Endothelial cell of umbilical vein (primary cell): ENCODE measurements around the gene CDK5RAP2. TPM values are rescaled to one million over a fixed set of nuclear protein-coding genes. Genes with fewer than 3 reads are reported as not detected.

Source experiments
- BruUV-seq: library from RNA; stranded (reverse); fragments of 400-500 nt; replicated peaks from 2 replicates; lab custom pipeline; 2021; lab: Mats Ljungman, UMichigan
- CTCF ChIA-PET: fragments of 300-600, 350-600 bp; sonication (Branson Sonifier 250); formaldehyde crosslinking; loops from one replicate; lab custom pipeline; 2021; ENCODE audit warnings: antibody characterized with exemption, inconsistent platforms; lab: Charles Lee
- POLR2A ChIA-PET: fragments of 300-600, 350-600 bp; sonication (Branson Sonifier 250); formaldehyde crosslinking; loops from one replicate; lab custom pipeline; 2021; ENCODE audit warnings: antibody characterized with exemption, inconsistent platforms; lab: Charles Lee
- DNase-seq: peaks from one replicate; pipeline ENCODE4 v3.0.0-alpha.2; 2011; ENCODE audit warnings: low read depth, low spot score
- FAIRE-seq: peaks from 2 replicates; lab custom pipeline; 2011; peaks lifted over from hg19 to GRCh38; lab: Jason Lieb, UNC
- H2AFZ ChIP-seq: 2 replicates; pipeline ENCODE4 v1.6.0; 2012; ENCODE audit warnings: low read depth, low read length, control low read depth, inconsistent platforms
- H3K27ac ChIP-seq: 2 replicates; pipeline ENCODE4 v1.5.1; 2011; ENCODE audit warnings: low read depth, mild to moderate bottlenecking, control low read depth, low read length, moderate library complexity; ENCODE audit not compliant: insufficient read depth
- H3K27me3 ChIP-seq, 2 experiments: 2 replicates each; pipeline versions ENCODE4 v1.6.0 to v1.6.1; 2011; ENCODE audit warnings: low read length in 2 of 2, mixed read lengths in 1 of 2; ENCODE audit not compliant: control insufficient read depth in 2 of 2, insufficient read depth in 2 of 2
- H3K36me3 ChIP-seq, 2 experiments: 2 replicates in 1 of 2; 3 replicates in 1 of 2; pipeline ENCODE4 v1.5.1; 2011; ENCODE audit warnings: low read length in 2 of 2, mild to moderate bottlenecking in 1 of 2, moderate library complexity in 1 of 2; ENCODE audit not compliant: control insufficient read depth in 2 of 2, insufficient read depth in 2 of 2; ENCODE audit errors: extremely low read depth in 1 of 2
- H3K4me1 ChIP-seq: 3 replicates; pipeline ENCODE4 v1.5.1; 2011; ENCODE audit warnings: mild to moderate bottlenecking, low read length; ENCODE audit not compliant: control insufficient read depth, insufficient read depth; ENCODE audit errors: extremely low read depth
- H3K4me2 ChIP-seq: 2 replicates; pipeline ENCODE4 v1.6.1; 2011; ENCODE audit warnings: low read length, control low read depth, mixed read lengths; ENCODE audit not compliant: insufficient read depth
- H3K4me3 ChIP-seq, 3 experiments: fragments of 200-600 bp in 1 of 3; sonication (generic), shearing (Covaris generic) in 1 of 3; replicated peaks in 1 of 3; 2 replicates each; pipeline ENCODE4 v1.5.1; 2011 to 2016; ENCODE audit warnings: control low read depth in 3 of 3, low read length in 3 of 3, mild to moderate bottlenecking in 2 of 3, inconsistent platforms in 1 of 3, low read depth in 1 of 3, moderate library complexity in 1 of 3; ENCODE audit not compliant: insufficient read depth in 1 of 3
- H3K79me2 ChIP-seq: 2 replicates; pipeline ENCODE4 v1.6.0; 2012; ENCODE audit warnings: low read length, inconsistent platforms; ENCODE audit not compliant: control insufficient read depth, insufficient read depth
- H3K9ac ChIP-seq: replicated peaks from 2 replicates; pipeline ENCODE3; 2011; ENCODE audit warnings: low read length, control low read depth; ENCODE audit not compliant: insufficient read depth; ENCODE audit errors: extremely low read depth
- H3K9me1 ChIP-seq: replicated peaks from 3 replicates; pipeline ENCODE4 v1.6.0; 2011; ENCODE audit warnings: mild to moderate bottlenecking, low read length; ENCODE audit not compliant: control insufficient read depth, insufficient read depth; ENCODE audit errors: extremely low read depth
- H3K9me3 ChIP-seq: replicated peaks from 2 replicates; pipeline ENCODE4 v1.5.1; 2012; ENCODE audit warnings: low read length, inconsistent platforms; ENCODE audit not compliant: control insufficient read depth, insufficient read depth
- H4K20me1 ChIP-seq: replicated peaks from 2 replicates; pipeline ENCODE3; 2011; ENCODE audit warnings: mild to moderate bottlenecking, low read length; ENCODE audit not compliant: control insufficient read depth, insufficient read depth; ENCODE audit errors: extremely low read depth
- CTCF ChIP-seq, 2 donors: IDR thresholded peaks; 1 replicate in 1 of 2; 2 replicates in 1 of 2; pipeline ENCODE4 v1.5.1; 2011; ENCODE audit warnings: low read length in 2 of 2, mild to moderate bottlenecking in 2 of 2, moderate library complexity in 2 of 2, control low read depth in 1 of 2, inconsistent platforms in 1 of 2, low read depth in 1 of 2; ENCODE audit not compliant: insufficient read depth in 1 of 2; ENCODE audit errors: extremely low read depth in 1 of 2
- EZH2 ChIP-seq: IDR thresholded peaks from 2 replicates; pipeline ENCODE4 v1.6.1; 2012; ENCODE audit warnings: borderline replicate concordance, low read depth, mild to moderate bottlenecking, moderate library complexity, low read length, inconsistent platforms; ENCODE audit not compliant: severe bottlenecking
- GATA2 ChIP-seq: IDR thresholded peaks from 2 replicates; pipeline ENCODE4 v1.7.0; 2011; ENCODE audit warnings: low read depth, mild to moderate bottlenecking, moderate library complexity, mixed read lengths, low read length; ENCODE audit not compliant: insufficient read length, insufficient read depth
- JUN ChIP-seq: IDR thresholded peaks from 2 replicates; pipeline ENCODE4 v1.6.1; 2011; ENCODE audit warnings: borderline replicate concordance, low read depth; ENCODE audit not compliant: insufficient read length, insufficient read depth
- MAX ChIP-seq: IDR thresholded peaks from 2 replicates; pipeline ENCODE4 v1.6.1; 2011; ENCODE audit not compliant: insufficient read depth, insufficient read length
- POLR2A ChIP-seq: IDR thresholded peaks from 2 replicates; pipeline ENCODE4 v1.6.1; 2012; ENCODE audit warnings: low read depth, mild to moderate bottlenecking, control low read depth, low read length
- POLR2AphosphoS5 ChIP-seq: IDR thresholded peaks from 2 replicates; pipeline ENCODE4 v1.6.1; 2012; ENCODE audit warnings: low read depth, mild to moderate bottlenecking, control low read depth, low read length, moderate library complexity; ENCODE audit not compliant: insufficient read depth
- dilution Hi-C: fragments of 300-500 bp; cut with MboI; formaldehyde crosslinking; loops from one replicate; pipeline ENCODE4 v1.15.0; 2019; ENCODE audit warnings: low sequenced_read_pairs; ENCODE audit not compliant: extremely low pct_ligation_motif_present
- intact Hi-C: fragments of 100-400 bp; cut with micrococcal nuclease; formaldehyde crosslinking; loops from one replicate; pipeline ENCODE4 v1.10.0; 2022
- polyA plus RNA-seq, 4 experiments: library from polyadenylated mRNA; depleted of rRNA in 3 of 4; stranded (reverse) in 3 of 4; unstranded in 1 of 4; fragments of >200 nt; gene quantifications; 2 replicates each; pipeline versions ENCODE4 v1.2.1 to v1.2.3, GENCODE V29; 2011 to 2012; ENCODE audit warnings: missing spikeins in 1 of 4
- total RNA-seq: library from RNA; stranded (reverse); gene quantifications from 2 replicates; pipeline ENCODE4 v1.2.3, GENCODE V29; 2021

Gene CDK5RAP2
- total and polyA plus RNA-seq, 2 donors (not counting 3 experiments of a cell fraction or from before 2014, with no cell fraction given) = 17.5 to 56.7 TPM

DNA sequence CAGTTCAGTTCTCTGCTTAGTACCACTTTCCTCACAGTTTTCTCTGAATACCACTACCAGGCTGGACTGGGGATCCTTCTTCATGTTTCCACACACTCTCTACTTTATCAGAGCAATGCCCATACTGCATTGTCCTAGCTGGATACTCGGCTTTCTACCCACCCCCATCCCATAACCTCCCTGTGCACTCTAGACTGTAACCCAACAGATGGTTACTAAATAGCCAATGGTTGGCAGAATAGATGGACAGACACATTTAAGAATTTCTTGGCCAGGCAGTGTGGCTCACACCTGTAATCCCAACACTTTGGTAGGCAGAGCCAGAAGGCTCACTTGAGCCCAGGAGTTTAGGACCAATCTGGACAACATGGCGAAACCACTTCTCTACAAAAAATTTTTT, 22.8 kb downstream of the CDK5RAP2 start:
- peaks cover 2% of the 10 kb centered on the region in 2 experiments for H3K36me3 ChIP-seq
- CTCF ChIA-PET = no interaction called here
- FAIRE-seq (no peak), DNase-seq (no peak)
- intact Hi-C loops = no loop called here
- H2AFZ ChIP-seq = no peak overlapping the region
- BruUV-seq = no TSS peak
- H3K4me1 ChIP-seq = no peaks in the 10 kb centered on the region
- no peaks in the 10 kb centered on the region for H3K9me1 ChIP-seq
- no peak for TF ChIP-seq POLR2A
- H3K9me3 ChIP-seq = no peaks in the 10 kb centered on the region
- peaks cover 2% of the 10 kb centered on the region for H4K20me1 ChIP-seq
- H3K27ac ChIP-seq = no peak overlapping the region
- H3K4me3 ChIP-seq = no peak overlapping the region
- POLR2A ChIA-PET = no interaction called here
- dilution Hi-C loops = no loop called here
- H3K79me2 ChIP-seq = peaks cover 18% of the 10 kb centered on the region
- no peak overlapping the region for H3K9ac ChIP-seq
- no peak overlapping the region for H3K4me2 ChIP-seq
- no peaks in the 10 kb centered on the region for H3K27me3 ChIP-seq

- Histone ChIP-seq H4K20me1 (peaks cover 2% of the 10 kb centered on the region), H3K4me1 (no peaks in the 10 kb centered on the region), H3K9me1 (no peaks in the 10 kb centered on the region), H3K9ac (no peak overlapping the region), H3K79me2 (peaks cover 17% of the 10 kb centered on the region), H3K4me3 (no peak overlapping the region), H3K27ac (no peak overlapping the region), H2AFZ (no peak overlapping the region), H3K9me3 (no peaks in the 10 kb centered on the region), H3K4me2 (no peak overlapping the region), H3K27me3 (no peaks in the 10 kb centered on the region), H3K36me3 (peaks cover 2% of the 10 kb centered on the region in 2 experiments)
- ChIA-PET POLR2A (no interaction called here), CTCF (no interaction called here)
- FAIRE-seq (no peak), DNase-seq (no peak)
- no TSS peak for BruUV-seq
- intact Hi-C loops (no loop called here), dilution Hi-C loops (no loop called here)
- TF ChIP-seq JUN (no peak), EZH2 (no peak), POLR2AphosphoS5 (no peak), POLR2A (no peak), MAX (no peak), GATA2 (no peak), CTCF (IDR thresholded peaks at IDR 0.05; ENCODE audit: extremely low read depth in 1 of 2, insufficient read depth in 1 of 2, low read depth in 1 of 2, low read length in 2 of 2) (no peak)
Observed at GRCh38 chr9:120556775-120557174, 23.2 kb downstream of the CDK5RAP2 start.
